SK-N-SH (cell line): Measurements from ENCODE around the gene KRTAP10-1.

Source experiments
- CTCF ChIP-seq: fragments of 200-600 bp; sonication (generic); IDR thresholded peaks from 2 replicates; pipeline ENCODE4 v1.6.1; 2017; ENCODE audit warnings: antibody characterized with exemption, mild to moderate bottlenecking, moderate library complexity
- EZH2phosphoT487 ChIP-seq: fragments of 200-600 bp; sonication (generic); IDR thresholded peaks from 2 replicates; pipeline ENCODE4 v1.6.1; 2017; ENCODE audit warnings: low read depth, mixed run types, mild to moderate bottlenecking, antibody characterized with exemption, moderate library complexity, borderline replicate concordance
- GATA2 ChIP-seq: sonication (generic); formaldehyde crosslinking; IDR thresholded peaks from 2 replicates; pipeline ENCODE4 v1.5.0; 2020; ENCODE audit warnings: mild to moderate bottlenecking, missing genetic modification reagents
- IRF3 ChIP-seq: fragments of 150-350 bp; IDR thresholded peaks from 2 replicates; pipeline ENCODE4 v1.6.1; 2016; ENCODE audit warnings: mild to moderate bottlenecking, low read depth, low read length
- POLR2AphosphoS5 ChIP-seq: IDR thresholded peaks from 2 replicates; pipeline ENCODE4 v1.6.1; 2012; ENCODE audit warnings: low read depth, low read length
- RAD21 ChIP-seq: IDR thresholded peaks from 2 replicates; pipeline ENCODE4 v1.6.1; 2012; ENCODE audit warnings: mild to moderate bottlenecking, low read length
- RCOR1 ChIP-seq: fragments of 150-350 bp; IDR thresholded peaks from 2 replicates; pipeline ENCODE4 v1.6.1; 2017; ENCODE audit warnings: antibody characterized with exemption, low read length
- RFX5 ChIP-seq: IDR thresholded peaks from 2 replicates; pipeline ENCODE4 v1.6.1; 2012; ENCODE audit warnings: mild to moderate bottlenecking, improper control_type of control experiment, low read length
- SMC3 ChIP-seq: IDR thresholded peaks from 2 replicates; pipeline ENCODE4 v1.6.1; 2012; ENCODE audit warnings: low read depth, low read length, improper control_type of control experiment
- TAF1 ChIP-seq: IDR thresholded peaks from 2 replicates; pipeline ENCODE4 v1.6.1; 2012; ENCODE audit warnings: low read depth, mild to moderate bottlenecking, low read length, moderate library complexity, borderline replicate concordance
- YY1 ChIP-seq: IDR thresholded peaks from 2 replicates; pipeline ENCODE4 v1.4.0; 2012; ENCODE audit warnings: low read depth, mild to moderate bottlenecking
- TF ChIP-seq, protein P1 (sequence below): IDR thresholded peaks from 2 replicates; pipeline ENCODE4 v1.4.0; 2012; ENCODE audit warnings: low read depth, borderline replicate concordance

DNA sequence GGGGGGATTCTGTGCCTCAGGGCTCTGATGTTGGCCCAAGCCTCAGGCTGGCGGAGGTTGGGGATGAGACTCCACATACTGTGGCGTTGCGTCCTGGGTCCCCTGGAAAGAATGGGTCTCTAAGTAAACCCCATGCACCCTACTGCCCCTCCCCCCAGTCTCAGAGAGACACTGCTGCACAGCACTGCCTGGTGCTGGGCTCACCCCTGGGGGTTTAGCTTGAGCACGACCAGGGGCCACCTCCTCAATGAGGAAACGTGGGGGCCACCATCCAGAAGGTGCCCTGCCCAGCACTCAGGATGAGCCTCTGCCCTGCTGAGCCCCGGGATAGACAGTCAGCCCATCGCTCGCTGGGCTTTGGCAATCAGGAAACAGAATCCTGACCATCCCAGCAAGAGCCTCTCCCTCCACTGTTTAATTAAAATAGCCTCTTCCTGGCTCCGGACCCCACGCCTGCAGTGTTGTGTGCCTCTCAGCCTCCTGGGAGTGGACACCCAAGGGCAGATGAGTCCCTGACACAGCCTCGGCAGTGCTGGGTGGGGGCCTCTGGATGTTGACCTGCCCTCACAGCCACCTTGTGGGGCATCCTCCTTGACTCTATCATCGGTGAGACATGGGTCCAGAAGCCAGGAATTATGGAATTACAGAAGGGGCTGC lies 30.0 kb upstream of the KRTAP10-1 start:
- TF ChIP-seq CTCF (no peak), SMC3 (no peak), TAF1 (no peak), YY1 (no peak), RCOR1 (no peak), IRF3 (no peak), RFX5 (no peak), EZH2phosphoT487 (no peak), GATA2 (no peak), POLR2AphosphoS5 (no peak), RAD21 (no peak)
- TF ChIP-seq, protein P1, sequence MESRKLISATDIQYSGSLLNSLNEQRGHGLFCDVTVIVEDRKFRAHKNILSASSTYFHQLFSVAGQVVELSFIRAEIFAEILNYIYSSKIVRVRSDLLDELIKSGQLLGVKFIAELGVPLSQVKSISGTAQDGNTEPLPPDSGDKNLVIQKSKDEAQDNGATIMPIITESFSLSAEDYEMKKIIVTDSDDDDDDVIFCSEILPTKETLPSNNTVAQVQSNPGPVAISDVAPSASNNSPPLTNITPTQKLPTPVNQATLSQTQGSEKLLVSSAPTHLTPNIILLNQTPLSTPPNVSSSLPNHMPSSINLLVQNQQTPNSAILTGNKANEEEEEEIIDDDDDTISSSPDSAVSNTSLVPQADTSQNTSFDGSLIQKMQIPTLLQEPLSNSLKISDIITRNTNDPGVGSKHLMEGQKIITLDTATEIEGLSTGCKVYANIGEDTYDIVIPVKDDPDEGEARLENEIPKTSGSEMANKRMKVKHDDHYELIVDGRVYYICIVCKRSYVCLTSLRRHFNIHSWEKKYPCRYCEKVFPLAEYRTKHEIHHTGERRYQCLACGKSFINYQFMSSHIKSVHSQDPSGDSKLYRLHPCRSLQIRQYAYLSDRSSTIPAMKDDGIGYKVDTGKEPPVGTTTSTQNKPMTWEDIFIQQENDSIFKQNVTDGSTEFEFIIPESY = no peak
